ENCODE data around the gene GIPC1. TPM values are rescaled to one million over a fixed set of nuclear protein-coding genes. Genes with fewer than 3 reads are reported as not detected.

Gene GIPC1
- polyA plus RNA-seq, 3 donors, result 4.0 to 6.2 (median 4.8) TPM

- Histone ChIP-seq H2AFZ (ENCODE audit: insufficient read depth, low read depth, low read length, poor library complexity, severe bottlenecking) (no peak overlapping the region), H3K4me2 (replicated peaks; ENCODE audit: extremely low read depth, low read length, poor library complexity, severe bottlenecking) (no peak overlapping the region), H3K79me2 (ENCODE audit: insufficient read depth, low read length) (no peaks in the 10 kb centered on the region), H3K4me1 (ENCODE audit: control insufficient read depth in 1 of 2, insufficient read depth in 2 of 2, low read length in 2 of 2) (no peaks in the 10 kb centered on the region), H3K4me3 (replicated peaks in 1 of 3; ENCODE audit: low read depth in 2 of 3, low read length in 3 of 3) (no peak overlapping the region), H4K20me1 (ENCODE audit: insufficient read depth, low read length) (no peaks in the 10 kb centered on the region), H3K9ac (ENCODE audit: insufficient read depth, low read length, poor library complexity, severe bottlenecking) (no peak overlapping the region), H3K27me3 (ENCODE audit: control insufficient read depth in 2 of 2, insufficient read depth in 2 of 2, low read length in 2 of 2) (no peaks in the 10 kb centered on the region), H3K36me3 (replicated peaks in 1 of 2; ENCODE audit: control insufficient read depth in 1 of 2, insufficient read depth in 2 of 2, low read length in 2 of 2) (no peaks in the 10 kb centered on the region), H3K27ac (ENCODE audit: low read depth in 1 of 2, low read length in 2 of 2) (no peak overlapping the region), H3K9me3 (replicated peaks in 1 of 2; ENCODE audit: control insufficient read depth in 1 of 2, insufficient read depth in 1 of 2, low read length in 2 of 2) (no peaks in the 10 kb centered on the region)
- peaks cover 3% of the 10 kb centered on the region for H3K4me1 Mint-ChIP-seq
- no peak overlapping the region for H3K27ac Mint-ChIP-seq
- no peak for DNase-seq
- H3K36me3 Mint-ChIP-seq, result peaks cover 1 to 3% of the 10 kb centered on the region in 2 donors
- 89% methylated on average over 4 of the region's 16 CpGs for WGBS (ENCODE audit: insufficient coverage)
- H3K27me3 Mint-ChIP-seq (ENCODE audit: low read depth in 3 of 3), result peaks cover 0 to 6% (median 3%) of the 10 kb centered on the region in 3 donors
- TF ChIP-seq CTCF (IDR thresholded peaks at IDR 0.05), result no peak
- H3K4me3 Mint-ChIP-seq, result no peak overlapping the region
- intact Hi-C loops (cut with micrococcal nuclease), result loop anchor here in 1 of 2 donors (10.0 kb wide), 1 partner anchor 613 kb away; the partner anchor contains the start of gene NANOS3
- no peaks in the 10 kb centered on the region for H3K9me3 Mint-ChIP-seq
Measured at GRCh38 chr19:14487370-14488125, 8.4 kb downstream of the GIPC1 start.

DNA sequence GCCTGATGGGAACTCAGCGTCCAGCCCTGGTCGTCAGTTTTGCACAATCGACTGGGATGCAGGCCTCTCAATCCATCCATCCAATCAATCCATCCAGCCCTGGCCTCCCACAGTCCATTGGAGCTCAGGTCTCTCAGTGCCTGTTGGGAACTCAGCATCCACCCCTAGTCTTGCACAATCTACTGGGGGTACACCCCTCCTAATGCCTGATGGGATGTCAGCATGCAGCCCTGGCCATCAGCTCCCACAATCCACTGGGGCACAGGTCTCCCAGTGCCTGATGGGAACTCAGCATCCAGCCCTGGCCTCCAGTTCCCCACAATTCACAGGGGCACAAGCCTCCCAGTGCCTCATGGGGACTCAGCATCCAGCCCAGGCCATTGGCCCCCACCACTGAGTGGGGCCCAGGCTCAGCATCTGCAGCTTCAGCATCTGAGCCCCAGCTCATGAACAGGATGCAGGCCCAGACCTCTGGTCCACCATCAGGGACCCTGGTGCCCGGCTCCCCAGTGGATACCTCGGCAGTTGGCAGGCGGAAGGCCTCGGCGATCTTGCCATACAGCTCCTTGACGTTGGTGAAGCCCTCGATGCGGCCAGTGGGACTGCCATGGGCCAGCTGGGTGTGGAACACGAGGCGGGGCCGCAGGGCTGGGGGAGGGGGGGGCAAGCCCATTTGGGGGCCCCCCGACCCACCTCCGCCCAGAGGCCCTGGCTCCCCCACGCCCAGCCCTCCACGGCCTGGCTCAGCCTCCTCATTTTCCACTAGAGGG is 13.6 kb downstream of the GIPC1 start:
- Histone ChIP-seq H3K27ac (ENCODE audit: low read depth in 1 of 2, low read length in 2 of 2) (no peak overlapping the region), H3K36me3 (replicated peaks in 1 of 2; ENCODE audit: control insufficient read depth in 1 of 2, insufficient read depth in 2 of 2, low read length in 2 of 2) (no peaks in the 10 kb centered on the region), H3K4me3 (replicated peaks in 1 of 3; ENCODE audit: low read depth in 2 of 3, low read length in 3 of 3) (no peak overlapping the region), H3K9me3 (replicated peaks in 1 of 2; ENCODE audit: control insufficient read depth in 1 of 2, insufficient read depth in 1 of 2, low read length in 2 of 2) (no peaks in the 10 kb centered on the region), H4K20me1 (ENCODE audit: insufficient read depth, low read length) (no peaks in the 10 kb centered on the region), H3K4me2 (replicated peaks; ENCODE audit: extremely low read depth, low read length, poor library complexity, severe bottlenecking) (no peak overlapping the region), H3K27me3 (ENCODE audit: control insufficient read depth in 2 of 2, insufficient read depth in 2 of 2, low read length in 2 of 2) (peaks cover 0 to 5% of the 10 kb centered on the region in 2 donors), H2AFZ (ENCODE audit: insufficient read depth, low read depth, low read length, poor library complexity, severe bottlenecking) (no peak overlapping the region), H3K4me1 (ENCODE audit: control insufficient read depth in 1 of 2, insufficient read depth in 2 of 2, low read length in 2 of 2) (peaks cover 12% of the 10 kb centered on the region in 2 donors), H3K9ac (ENCODE audit: insufficient read depth, low read length, poor library complexity, severe bottlenecking) (no peak overlapping the region), H3K79me2 (ENCODE audit: insufficient read depth, low read length) (no peaks in the 10 kb centered on the region)
- DNase-seq, result no peak
- Mint-ChIP-seq H3K4me3 (no peak overlapping the region), H3K4me1 (peaks cover 5% of the 10 kb centered on the region), H3K27ac (no peak overlapping the region), H3K36me3 (no peaks in the 10 kb centered on the region), H3K9me3 (no peaks in the 10 kb centered on the region), H3K27me3 (ENCODE audit: low read depth in 3 of 3) (peaks cover 2 to 18% (median 11%) of the 10 kb centered on the region in 3 donors)
- WGBS (ENCODE audit: insufficient coverage), result 97% methylated on average over 15 of the region's 18 CpGs
- intact Hi-C loops (cut with micrococcal nuclease), result loop anchor here in 1 of 2 donors (10.0 kb wide), 1 partner anchor 608 kb away; the partner anchor contains the start of gene NANOS3
- TF ChIP-seq CTCF (IDR thresholded peaks at IDR 0.05), result no peak

All from CD14-positive monocyte (primary cell).